Stimulated activated CD8-positive, alpha-beta memory T cell treated with anti-CD3 and anti-CD28 coated beads, Interleukin-7, amount 100 ng/mL, for 48 hours (primary cell): Measurements from ENCODE around the gene RAD51B.

Source experiments
- DNase-seq, 2 donors: peaks; one replicate each; pipeline ENCODE4 v3.0.0-alpha.2; 2020; ENCODE audit warnings: low read depth in 1 of 2; ENCODE audit errors: extremely low read depth in 1 of 2

The RAD51B gene

GRCh38 chr14:68468437-68469207 lies 649.0 kb downstream of the RAD51B start:
- peak in 1 of 2 donors; percentile 39 for DNase-seq

- no peak for DNase-seq
Measured at GRCh38 chr14:68469208-68469713, 649.7 kb downstream of the RAD51B start.

GRCh38 chr14:68470361-68470760 lies 650.8 kb downstream of the RAD51B start:
- no peak for DNase-seq

- no peak for DNase-seq
Measured at GRCh38 chr14:68471029-68471963, 651.7 kb downstream of the RAD51B start.

- no peak for DNase-seq
Measured at GRCh38 chr14:68471964-68472508, 652.5 kb downstream of the RAD51B start.

GRCh38 chr14:68473069-68473468 lies 653.5 kb downstream of the RAD51B start:
- DNase-seq, result no peak

GRCh38 chr14:68473794-68474193 lies 654.2 kb downstream of the RAD51B start:
- DNase-seq, result no peak

- no peak for DNase-seq
Measured at GRCh38 chr14:68474741-68475140, 655.2 kb downstream of the RAD51B start.

GRCh38 chr14:68475802-68476201 lies 656.2 kb downstream of the RAD51B start:
- DNase-seq, result no peak

GRCh38 chr14:68476212-68477109 lies 656.9 kb downstream of the RAD51B start:
- DNase-seq, result no peak

- DNase-seq, result no peak
Measured at GRCh38 chr14:68477110-68477455, 657.5 kb downstream of the RAD51B start.

- DNase-seq, result no peak
Measured at GRCh38 chr14:68477461-68478085, 658.0 kb downstream of the RAD51B start.

GRCh38 chr14:68479247-68479646 lies 659.7 kb downstream of the RAD51B start:
- no peak for DNase-seq

GRCh38 chr14:68482018-68482417 lies 662.4 kb downstream of the RAD51B start:
- DNase-seq, result no peak

GRCh38 chr14:68482772-68483395 lies 663.3 kb downstream of the RAD51B start:
- no peak for DNase-seq

GRCh38 chr14:68486033-68486732 lies 666.6 kb downstream of the RAD51B start:
- no peak for DNase-seq

GRCh38 chr14:68486809-68487208 lies 667.2 kb downstream of the RAD51B start:
- no peak for DNase-seq

GRCh38 chr14:68487805-68488590 lies 668.4 kb downstream of the RAD51B start:
- DNase-seq, result no peak
